Measurements from ENCODE around the gene ELAPOR1. TPM values are rescaled to one million over a fixed set of nuclear protein-coding genes. Genes with fewer than 3 reads are reported as not detected.

Gene ELAPOR1
- total and polyA plus RNA-seq, 2 donors (not counting 3 experiments of a cell fraction or from before 2014, with no cell fraction given) = 1.0 to 1.1 TPM

GRCh38 chr1:109104364-109105151 is 9.4 kb upstream of the ELAPOR1 start:
- no peak for FAIRE-seq
- POLR2A ChIA-PET = interaction anchor here (0.6 to 0.7 kb wide), 2 partner anchors 14 to 29 kb away, joined by 3 to 8 read pairs; partner anchors contain the start of genes TAF13 and TMEM167B
- Histone ChIP-seq H3K4me3 (replicated peaks in 1 of 3; ENCODE audit: insufficient read depth in 1 of 3, low read depth in 1 of 3, low read length in 3 of 3) (no peak overlapping the region), H3K79me2 (ENCODE audit: control insufficient read depth, insufficient read depth, low read length) (peaks cover 14% of the 10 kb centered on the region), H3K4me1 (ENCODE audit: control insufficient read depth, extremely low read depth, insufficient read depth, low read length) (no peaks in the 10 kb centered on the region), H2AFZ (ENCODE audit: low read depth, low read length) (no peak overlapping the region), H3K9ac (replicated peaks; ENCODE audit: extremely low read depth, insufficient read depth, low read length) (no peak overlapping the region), H4K20me1 (replicated peaks; ENCODE audit: control insufficient read depth, extremely low read depth, insufficient read depth, low read length) (no peaks in the 10 kb centered on the region), H3K36me3 (ENCODE audit: control insufficient read depth in 2 of 2, extremely low read depth in 1 of 2, insufficient read depth in 2 of 2, low read length in 2 of 2) (no peaks in the 10 kb centered on the region), H3K9me3 (replicated peaks; ENCODE audit: control insufficient read depth, insufficient read depth, low read length) (no peaks in the 10 kb centered on the region), H3K27ac (ENCODE audit: insufficient read depth, low read depth, low read length) (no peak overlapping the region), H3K9me1 (replicated peaks; ENCODE audit: control insufficient read depth, extremely low read depth, insufficient read depth, low read length) (no peaks in the 10 kb centered on the region), H3K27me3 (ENCODE audit: control insufficient read depth in 2 of 2, insufficient read depth in 2 of 2, low read length in 2 of 2) (peaks cover 3 to 7% of the 10 kb centered on the region in 2 experiments), H3K4me2 (ENCODE audit: insufficient read depth, low read length) (no peak overlapping the region)
- intact Hi-C loops (cut with micrococcal nuclease) = no loop called here
- BruUV-seq (replicated peaks) = no TSS peak
- DNase-seq (ENCODE audit: low read depth, low spot score) = no peak
- TF ChIP-seq EZH2 (IDR thresholded peaks at IDR 0.05; ENCODE audit: borderline replicate concordance, low read depth, low read length, severe bottlenecking) (no peak), POLR2A (IDR thresholded peaks at IDR 0.05; ENCODE audit: low read depth, low read length) (peak; percentile 20)
- CTCF ChIA-PET = interaction anchor here (2.5 kb wide), 1 partner anchor 8 kb away, joined by 16 read pairs; a partner anchor contains a TSS
- dilution Hi-C loops (cut with MboI; ENCODE audit: extremely low pct_ligation_motif_present, low sequenced_read_pairs) = no loop called here

- FAIRE-seq (no peak), DNase-seq (ENCODE audit: low read depth, low spot score) (no peak)
- ChIA-PET POLR2A (no interaction called here), CTCF (no interaction called here)
- intact Hi-C loops (cut with micrococcal nuclease) = no loop called here
- Histone ChIP-seq H3K9ac (replicated peaks; ENCODE audit: extremely low read depth, insufficient read depth, low read length) (no peak overlapping the region), H3K4me2 (ENCODE audit: insufficient read depth, low read length) (no peak overlapping the region), H3K9me1 (replicated peaks; ENCODE audit: control insufficient read depth, extremely low read depth, insufficient read depth, low read length) (no peaks in the 10 kb centered on the region), H3K27ac (ENCODE audit: insufficient read depth, low read depth, low read length) (no peak overlapping the region), H3K4me1 (ENCODE audit: control insufficient read depth, extremely low read depth, insufficient read depth, low read length) (no peaks in the 10 kb centered on the region), H2AFZ (ENCODE audit: low read depth, low read length) (no peak overlapping the region), H3K4me3 (replicated peaks in 1 of 3; ENCODE audit: insufficient read depth in 1 of 3, low read depth in 1 of 3, low read length in 3 of 3) (no peak overlapping the region), H4K20me1 (replicated peaks; ENCODE audit: control insufficient read depth, extremely low read depth, insufficient read depth, low read length) (no peaks in the 10 kb centered on the region), H3K9me3 (replicated peaks; ENCODE audit: control insufficient read depth, insufficient read depth, low read length) (no peaks in the 10 kb centered on the region), H3K79me2 (ENCODE audit: control insufficient read depth, insufficient read depth, low read length) (peaks cover 5% of the 10 kb centered on the region), H3K27me3 (ENCODE audit: control insufficient read depth in 2 of 2, insufficient read depth in 2 of 2, low read length in 2 of 2) (peaks cover 9 to 20% of the 10 kb centered on the region in 2 experiments), H3K36me3 (ENCODE audit: control insufficient read depth in 2 of 2, extremely low read depth in 1 of 2, insufficient read depth in 2 of 2, low read length in 2 of 2) (no peaks in the 10 kb centered on the region)
- TF ChIP-seq POLR2AphosphoS5 (IDR thresholded peaks at IDR 0.05; ENCODE audit: insufficient read depth, low read depth, low read length) (no peak), FOS (IDR thresholded peaks at IDR 0.05; ENCODE audit: borderline replicate concordance, insufficient read depth, low read length) (no peak), JUN (IDR thresholded peaks at IDR 0.05; ENCODE audit: borderline replicate concordance, insufficient read depth, insufficient read length, low read depth) (no peak), MAX (IDR thresholded peaks at IDR 0.05; ENCODE audit: insufficient read depth, insufficient read length) (no peak), GATA2 (IDR thresholded peaks at IDR 0.05; ENCODE audit: insufficient read depth, insufficient read length, low read depth, low read length) (no peak), CTCF (IDR thresholded peaks at IDR 0.05; ENCODE audit: extremely low read depth in 1 of 2, insufficient read depth in 1 of 2, low read depth in 1 of 2, low read length in 2 of 2) (no peak), POLR2A (IDR thresholded peaks at IDR 0.05; ENCODE audit: low read depth, low read length) (no peak), EZH2 (IDR thresholded peaks at IDR 0.05; ENCODE audit: borderline replicate concordance, low read depth, low read length, severe bottlenecking) (no peak), MYC (IDR thresholded peaks at IDR 0.05; ENCODE audit: low read depth, low read length) (no peak)
- BruUV-seq (replicated peaks) = no TSS peak
- dilution Hi-C loops (cut with MboI; ENCODE audit: extremely low pct_ligation_motif_present, low sequenced_read_pairs) = no loop called here
These were observed 8.0 kb upstream of the ELAPOR1 start for GRCh38 chr1:109105881-109106280.
